NB4 (cell line): ENCODE data around the gene CDC42BPA.

ENCODE experiments used
- MAX ChIP-seq: IDR thresholded peaks from 2 replicates; pipeline ENCODE4 v1.6.1; 2011; ENCODE audit warnings: low read depth, low read length
- POLR2A ChIP-seq: IDR thresholded peaks from 2 replicates; pipeline ENCODE4 v1.6.1; 2011; ENCODE audit warnings: mild to moderate bottlenecking; ENCODE audit not compliant: insufficient read length; ENCODE audit errors: extremely low read depth

GRCh38 chr1:227058321-227058751 lies 260.0 kb downstream of the CDC42BPA start:
- TF ChIP-seq POLR2A (no peak), MAX (no peak)
